C4-2B (cell line): Measurements from ENCODE around the gene TLN1.

Experiments used
- CTCF ChIP-seq: fragments of 450-650 bp; conservative IDR thresholded peaks from 2 replicates; pipeline ENCODE4 v1.5.1; 2017; ENCODE audit warnings: mild to moderate bottlenecking
- ZFX ChIP-seq: fragments of 450-650 bp; IDR thresholded peaks from 2 replicates; pipeline ENCODE4 v1.6.1; 2017

GRCh38 chr9:35756275-35757225 lies 24.6 kb upstream of the TLN1 start:
- TF ChIP-seq CTCF, result no peak; the same call in 1 of the 2 replicates
- TF ChIP-seq ZFX, result no peak
